ACC112 (cell line): ENCODE results near the gene RHBDD3.
"Not testable (repeated sequence)": the region's sequence is repeated elsewhere in the genome, so short reads cannot be mapped to it uniquely, and the experiment has no call there.

ENCODE experiments used
- H2AFZ ChIP-seq: fragments of 200-600 bp; sonication (generic); one replicate; pipeline ENCODE4 v1.6.0; 2017; ENCODE audit warnings: antibody characterized with exemption, low read length; ENCODE audit not compliant: unreplicated experiment
- H3K27ac ChIP-seq: fragments of 200-600 bp; sonication (generic); 2 replicates; pipeline ENCODE4 v1.5.1; 2014; ENCODE audit warnings: low read depth, mild to moderate bottlenecking, antibody characterized with exemption, low read length, moderate library complexity
- H3K27me3 ChIP-seq: fragments of 200-600 bp; sonication (generic); 2 replicates; pipeline ENCODE4 v1.6.1; 2014; ENCODE audit warnings: mild to moderate bottlenecking, antibody characterized with exemption, low read length, moderate library complexity, mixed read lengths; ENCODE audit not compliant: insufficient read depth
- H3K36me3 ChIP-seq: fragments of 200-600 bp; sonication (generic); 2 replicates; pipeline ENCODE4 v1.6.1; 2016; ENCODE audit warnings: mild to moderate bottlenecking, antibody characterized with exemption, low read length, moderate library complexity, mixed read lengths; ENCODE audit not compliant: insufficient read depth
- H3K4me1 ChIP-seq: fragments of 200-600 bp; sonication (generic); one replicate; pipeline ENCODE4 v1.6.1; 2016; ENCODE audit warnings: low read length, mixed read lengths; ENCODE audit not compliant: insufficient read depth, unreplicated experiment, control insufficient read depth
- H3K4me3 ChIP-seq: fragments of 200-600 bp; sonication (generic); 2 replicates; pipeline ENCODE4 v1.5.1; 2014; ENCODE audit warnings: mild to moderate bottlenecking, low read depth, low read length
- H3K79me2 ChIP-seq: fragments of 200-600 bp; sonication (generic); one replicate; pipeline ENCODE4 v1.6.0; 2016; ENCODE audit warnings: low read length; ENCODE audit not compliant: control insufficient read depth, unreplicated experiment, insufficient read depth

RHBDD3 gene

GRCh38 chr22:29244785-29245625, 22.8 kb downstream of the RHBDD3 start:
- no peak overlapping the region for H2AFZ ChIP-seq
- H3K27ac ChIP-seq = no peak overlapping the region
- H3K4me1 ChIP-seq = no peaks in the 10 kb centered on the region
- no peaks in the 10 kb centered on the region for H3K27me3 ChIP-seq
- H3K4me3 ChIP-seq = no peak overlapping the region
- no peaks in the 10 kb centered on the region for H3K79me2 ChIP-seq
- no peaks in the 10 kb centered on the region for H3K36me3 ChIP-seq

- no peak overlapping the region for H3K27ac ChIP-seq
- no peaks in the 10 kb centered on the region for H3K36me3 ChIP-seq
- H3K4me3 ChIP-seq = no peak overlapping the region
- no peak overlapping the region for H2AFZ ChIP-seq
- no peaks in the 10 kb centered on the region for H3K79me2 ChIP-seq
- no peaks in the 10 kb centered on the region for H3K27me3 ChIP-seq
- H3K4me1 ChIP-seq = no peaks in the 10 kb centered on the region
These were observed 23.8 kb downstream of the RHBDD3 start for GRCh38 chr22:29243874-29244446.

- H3K36me3 ChIP-seq, H3K4me1 ChIP-seq, H3K27ac ChIP-seq, H2AFZ ChIP-seq, H3K79me2 ChIP-seq, H3K4me3 ChIP-seq, H3K27me3 ChIP-seq: not testable (repeated sequence)
These were observed 27.3 kb downstream of the RHBDD3 start for GRCh38 chr22:29240481-29240880.

- no peak overlapping the region for H2AFZ ChIP-seq
- H3K79me2 ChIP-seq = no peaks in the 10 kb centered on the region
- H3K27me3 ChIP-seq = no peaks in the 10 kb centered on the region
- no peak overlapping the region for H3K4me3 ChIP-seq
- no peaks in the 10 kb centered on the region for H3K4me1 ChIP-seq
- H3K27ac ChIP-seq = no peak overlapping the region
- H3K36me3 ChIP-seq = no peaks in the 10 kb centered on the region
These were observed 34.4 kb downstream of the RHBDD3 start for GRCh38 chr22:29233277-29233877.

GRCh38 chr22:29231971-29232959, 35.5 kb downstream of the RHBDD3 start:
- Histone ChIP-seq H3K4me1 (no peaks in the 10 kb centered on the region), H3K27ac (no peak overlapping the region), H3K79me2 (no peaks in the 10 kb centered on the region), H3K27me3 (no peaks in the 10 kb centered on the region), H2AFZ (no peak overlapping the region), H3K4me3 (no peak overlapping the region), H3K36me3 (no peaks in the 10 kb centered on the region)

GRCh38 chr22:29230972-29231875, 36.6 kb downstream of the RHBDD3 start:
- no peaks in the 10 kb centered on the region for H3K27me3 ChIP-seq
- H3K4me3 ChIP-seq = no peak overlapping the region
- H3K79me2 ChIP-seq = no peaks in the 10 kb centered on the region
- H2AFZ ChIP-seq = no peak overlapping the region
- H3K27ac ChIP-seq = no peak overlapping the region
- no peaks in the 10 kb centered on the region for H3K4me1 ChIP-seq
- no peaks in the 10 kb centered on the region for H3K36me3 ChIP-seq

- H2AFZ ChIP-seq = no peak overlapping the region
- no peaks in the 10 kb centered on the region for H3K36me3 ChIP-seq
These were observed 41.3 kb downstream of the RHBDD3 start for GRCh38 chr22:29226351-29226981.

GRCh38 chr22:29225422-29226090, 42.2 kb downstream of the RHBDD3 start:
- no peak overlapping the region for H3K27ac ChIP-seq
- H3K4me3 ChIP-seq = no peak overlapping the region

More at GRCh38 chr22:29226351-29226981, 41.3 kb downstream of the RHBDD3 start:
- H3K4me1 ChIP-seq = peaks cover 6% of the 10 kb centered on the region
- no peak overlapping the region for H3K4me3 ChIP-seq
- no peaks in the 10 kb centered on the region for H3K27me3 ChIP-seq
- H3K27ac ChIP-seq = no peak overlapping the region
- no peaks in the 10 kb centered on the region for H3K79me2 ChIP-seq

GRCh38 chr22:29224859-29225410, 42.8 kb downstream of the RHBDD3 start:
- Histone ChIP-seq H2AFZ (no peak overlapping the region), H3K27me3 (no peaks in the 10 kb centered on the region), H3K79me2 (no peaks in the 10 kb centered on the region), H3K36me3 (no peaks in the 10 kb centered on the region), H3K27ac (no peak overlapping the region), H3K4me3 (no peak overlapping the region), H3K4me1 (peaks cover 6% of the 10 kb centered on the region)

More at GRCh38 chr22:29225422-29226090, 42.2 kb downstream of the RHBDD3 start:
- Histone ChIP-seq H3K4me1 (peaks cover 6% of the 10 kb centered on the region), H3K36me3 (no peaks in the 10 kb centered on the region), H3K27me3 (no peaks in the 10 kb centered on the region), H2AFZ (no peak overlapping the region), H3K79me2 (no peaks in the 10 kb centered on the region)
